ENCODE results near the gene KCNH2. TPM values are rescaled to one million over a fixed set of nuclear protein-coding genes. Genes with fewer than 3 reads are reported as not detected.

The KCNH2 gene
- total and polyA plus RNA-seq, 2 of the 13 experiments (the other 11 are each of a cell fraction or from before 2014, with no cell fraction given): 0.09 to 0.11 TPM

GRCh38 chr7:151017953-151018420 is 39.9 kb upstream of the KCNH2 start (continued):
- TF ChIP-seq ATF2 (CRISPR knock-in tag; IDR thresholded peaks at IDR 0.05) (0 out of 2 replicates have a peak, but pooled peaks have one; percentile 30), ZNF484 (CRISPR knock-in tag; IDR thresholded peaks at IDR 0.05; ENCODE audit: borderline replicate concordance, low read depth) (no peak), ZBTB7A (CRISPR knock-in tag; IDR thresholded peaks at IDR 0.05) (peak; percentile 94), PITX1 (CRISPR knock-in tag; IDR thresholded peaks at IDR 0.05) (no peak), FOXO4 (CRISPR knock-in tag; conservative IDR thresholded peaks at IDR 0.05) (no peak), CEBPG (CRISPR knock-in tag; IDR thresholded peaks at IDR 0.05) (no peak), SKI (IDR thresholded peaks at IDR 0.05; ENCODE audit: partially characterized antibody) (no peak), ZNF281 (CRISPR knock-in tag; IDR thresholded peaks at IDR 0.05; ENCODE audit: borderline replicate concordance) (0 out of 2 replicates have a peak, but pooled peaks have one; percentile 42), ZNF746 (CRISPR knock-in tag; IDR thresholded peaks at IDR 0.05) (no peak), ZNF75D (CRISPR knock-in tag; IDR thresholded peaks at IDR 0.05; ENCODE audit: borderline replicate concordance) (no peak), ZBTB49 (CRISPR knock-in tag; IDR thresholded peaks at IDR 0.05; ENCODE audit: borderline replicate concordance) (no peak), ZNF597 (CRISPR knock-in tag; IDR thresholded peaks at IDR 0.05) (no peak), ZNF331 (CRISPR knock-in tag; IDR thresholded peaks at IDR 0.05) (no peak), HBP1 (CRISPR knock-in tag; IDR thresholded peaks at IDR 0.05; ENCODE audit: low read depth) (no peak), PAX8 (CRISPR knock-in tag; IDR thresholded peaks at IDR 0.05; ENCODE audit: borderline replicate concordance) (no peak), PCBP1 (IDR thresholded peaks at IDR 0.05; ENCODE audit: borderline replicate concordance, low read depth, low read length) (0 out of 2 replicates have a peak, but pooled peaks have one; percentile 49), NBN (conservative IDR thresholded peaks at IDR 0.05) (no peak), HES4 (CRISPR knock-in tag; IDR thresholded peaks at IDR 0.05; ENCODE audit: borderline replicate concordance) (no peak), ZNF234 (CRISPR knock-in tag; conservative IDR thresholded peaks at IDR 0.05) (no peak), ZFP36L1 (CRISPR knock-in tag; IDR thresholded peaks at IDR 0.05) (no peak)

Data from HepG2 (cell line).